CD14-positive monocyte (primary cell): ENCODE data around the gene FBN1. TPM values are rescaled to one million over a fixed set of nuclear protein-coding genes. Genes with fewer than 3 reads are reported as not detected.

Experiments used
- DNase-seq, 3 donors: peaks; one replicate each; pipeline ENCODE4 v3.0.0-alpha.2; 2011 to 2022
- H2AFZ ChIP-seq: 2 replicates; pipeline ENCODE4 v1.6.0; 2012; ENCODE audit warnings: mild to moderate bottlenecking, low read depth, low read length, inconsistent platforms; ENCODE audit not compliant: insufficient read depth, poor library complexity, severe bottlenecking
- H3K27ac ChIP-seq, 2 donors: 1 replicate in 1 of 2; 2 replicates in 1 of 2; pipeline ENCODE4 v1.5.1; 2012 to 2013; ENCODE audit warnings: low read length in 2 of 2, control low read depth in 1 of 2, inconsistent platforms in 1 of 2, low read depth in 1 of 2, mild to moderate bottlenecking in 1 of 2
- H3K27me3 ChIP-seq, 2 donors: one replicate each; pipeline versions ENCODE4 v1.6.0 to v1.6.1; 2011 to 2013; ENCODE audit warnings: low read length in 2 of 2; ENCODE audit not compliant: control insufficient read depth in 2 of 2, insufficient read depth in 2 of 2
- H3K36me3 ChIP-seq, 2 donors: replicated peaks in 1 of 2; 1 replicate in 1 of 2; 2 replicates in 1 of 2; pipeline versions ENCODE4 v1.5.1 to v1.6.1; 2012 to 2013; ENCODE audit warnings: low read length in 2 of 2, control low read depth in 1 of 2, inconsistent platforms in 1 of 2, mild to moderate bottlenecking in 1 of 2; ENCODE audit not compliant: insufficient read depth in 2 of 2, control insufficient read depth in 1 of 2
- H3K4me1 ChIP-seq, 2 donors: 1 replicate in 1 of 2; 2 replicates in 1 of 2; pipeline versions ENCODE4 v1.5.1 to v1.6.1; 2012 to 2013; ENCODE audit warnings: low read length in 2 of 2, control low read depth in 1 of 2, inconsistent platforms in 1 of 2, mild to moderate bottlenecking in 1 of 2, moderate library complexity in 1 of 2; ENCODE audit not compliant: insufficient read depth in 2 of 2, control insufficient read depth in 1 of 2
- H3K4me2 ChIP-seq: replicated peaks from 2 replicates; pipeline ENCODE3; 2012; ENCODE audit warnings: low read length, moderate library complexity, mild to moderate bottlenecking; ENCODE audit not compliant: poor library complexity, severe bottlenecking; ENCODE audit errors: extremely low read depth
- H3K4me3 ChIP-seq, 3 experiments: fragments of 200-600 bp in 1 of 3; sonication (generic) in 1 of 3; replicated peaks in 1 of 3; 1 replicate in 2 of 3; 2 replicates in 1 of 3; pipeline ENCODE4 v1.5.1; 2011 to 2013; ENCODE audit warnings: low read length in 3 of 3, mild to moderate bottlenecking in 3 of 3, control low read depth in 2 of 3, low read depth in 2 of 3, inconsistent platforms in 1 of 3, moderate library complexity in 1 of 3
- H3K79me2 ChIP-seq: 2 replicates; pipeline ENCODE4 v1.6.0; 2012; ENCODE audit warnings: mild to moderate bottlenecking, control low read depth, inconsistent platforms, low read length, moderate library complexity; ENCODE audit not compliant: insufficient read depth
- H3K9ac ChIP-seq: 2 replicates; pipeline ENCODE4 v1.6.0; 2017; ENCODE audit warnings: low read length, mild to moderate bottlenecking; ENCODE audit not compliant: insufficient read depth, poor library complexity, severe bottlenecking
- H3K9me3 ChIP-seq, 2 donors: replicated peaks in 1 of 2; 1 replicate in 1 of 2; 2 replicates in 1 of 2; pipeline versions ENCODE4 v1.5.1 to v1.6.1; 2012 to 2013; ENCODE audit warnings: low read length in 2 of 2, control low read depth in 1 of 2; ENCODE audit not compliant: control insufficient read depth in 1 of 2, insufficient read depth in 1 of 2
- H4K20me1 ChIP-seq: 2 replicates; pipeline ENCODE4 v1.6.0; 2012; ENCODE audit warnings: mild to moderate bottlenecking, low read length, control low read depth, moderate library complexity; ENCODE audit not compliant: insufficient read depth
- H3K27ac Mint-ChIP-seq, 7 donors: one replicate each; pipeline ENCODE4 v1.8.0; 2020; ENCODE audit warnings: mild to moderate bottlenecking in 7 of 7, mixed read lengths in 7 of 7, moderate library complexity in 6 of 7, inconsistent platforms in 2 of 7
- H3K27me3 Mint-ChIP-seq, 3 donors: one replicate each; pipeline ENCODE4 v1.8.0; 2021 to 2022; ENCODE audit warnings: low read depth in 3 of 3, mild to moderate bottlenecking in 3 of 3, mixed read lengths in 3 of 3, moderate library complexity in 3 of 3, inconsistent platforms in 1 of 3
- H3K36me3 Mint-ChIP-seq, 2 donors: one replicate each; pipeline ENCODE4 v1.8.0; 2020; ENCODE audit warnings: mixed read lengths in 2 of 2, inconsistent platforms in 1 of 2, mild to moderate bottlenecking in 1 of 2
- H3K4me1 Mint-ChIP-seq: one replicate; pipeline ENCODE4 v1.8.0; 2020; ENCODE audit warnings: mild to moderate bottlenecking, mixed read lengths
- H3K4me3 Mint-ChIP-seq, 2 donors: one replicate each; pipeline ENCODE4 v1.8.0; 2020; ENCODE audit warnings: mild to moderate bottlenecking in 2 of 2, mixed read lengths in 2 of 2, moderate library complexity in 1 of 2
- H3K9me3 Mint-ChIP-seq, 7 donors: one replicate each; pipeline ENCODE4 v1.8.0; 2020 to 2022; ENCODE audit warnings: mixed read lengths in 7 of 7, mild to moderate bottlenecking in 6 of 7, moderate library complexity in 6 of 7, inconsistent platforms in 2 of 7
- WGBS: methylation state at CpG from one replicate; pipeline ENCODE4 v1.1.5; 2013; ENCODE audit warnings: missing lambda C conversion rate; ENCODE audit not compliant: insufficient coverage; 5-methylcytosine and 5-hydroxymethylcytosine counted together
- intact Hi-C, 2 donors: fragments of 100-400 bp; cut with micrococcal nuclease; formaldehyde crosslinking; loops; one replicate each; pipeline versions ENCODE4 v1.15.0 to v1.15.1; 2023
- polyA plus RNA-seq, 3 donors: library from polyadenylated mRNA; depleted of rRNA in 1 of 3; unstranded in 2 of 3; stranded (reverse) in 1 of 3; fragments of 300-500 nt in 2 of 3; fragments of >200 nt in 1 of 3; fragmentation: Illumina TruSeq in 2 of 3; gene quantifications; 1 replicate in 2 of 3; 2 replicates in 1 of 3; pipeline ENCODE4 v1.2.3, GENCODE V29; 2012 to 2021
- TF ChIP-seq, protein P1 (sequence below): fragments of 200-600 bp; IDR thresholded peaks from one replicate; pipeline ENCODE4 v1.8.0; 2022; ENCODE audit warnings: antibody characterized with exemption, mild to moderate bottlenecking

FBN1 gene
- polyA plus RNA-seq, 3 donors: 0.29 TPM; not detected in 2

DNA sequence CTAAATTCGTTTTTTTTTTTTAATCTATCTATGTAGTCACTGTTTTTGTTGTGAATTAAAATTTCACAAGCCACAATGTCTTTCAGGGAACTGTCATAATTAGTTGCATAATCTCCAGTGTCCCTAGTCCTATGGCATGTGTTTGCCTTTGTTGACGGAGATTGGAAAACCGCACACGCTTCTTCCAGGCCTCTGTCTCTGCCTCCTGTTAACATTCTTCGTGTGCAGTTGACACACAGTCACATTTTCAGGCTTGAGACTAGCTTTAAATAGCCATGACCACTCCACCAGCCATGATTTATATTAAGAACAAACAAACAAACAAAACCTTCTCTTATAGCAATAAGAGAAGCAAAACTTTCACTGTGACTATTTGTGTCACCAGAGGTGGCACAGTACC, 174.4 kb downstream of the FBN1 start:
- Mint-ChIP-seq H3K4me3 (no peak overlapping the region), H3K9me3 (peaks cover 0 to 7% (median 0%) of the 10 kb centered on the region in 7 donors), H3K27ac (peak overlapping the region in 1 of 7 donors; percentile 36), H3K36me3 (no peaks in the 10 kb centered on the region), H3K4me1 (peaks cover 8% of the 10 kb centered on the region), H3K27me3 (no peaks in the 10 kb centered on the region)
- Histone ChIP-seq H2AFZ (no peak overlapping the region), H3K27ac (no peak overlapping the region), H3K4me3 (no peak overlapping the region), H4K20me1 (no peaks in the 10 kb centered on the region), H3K27me3 (no peaks in the 10 kb centered on the region), H3K9ac (no peak overlapping the region), H3K4me2 (no peak overlapping the region), H3K79me2 (no peaks in the 10 kb centered on the region), H3K36me3 (no peaks in the 10 kb centered on the region), H3K4me1 (peaks cover 6 to 8% of the 10 kb centered on the region in 2 donors), H3K9me3 (no peaks in the 10 kb centered on the region)
- no peak for DNase-seq
- WGBS: 92% methylated on average over 4 of the region's 5 CpGs
- intact Hi-C loops: no loop called here
- TF ChIP-seq, protein P1, sequence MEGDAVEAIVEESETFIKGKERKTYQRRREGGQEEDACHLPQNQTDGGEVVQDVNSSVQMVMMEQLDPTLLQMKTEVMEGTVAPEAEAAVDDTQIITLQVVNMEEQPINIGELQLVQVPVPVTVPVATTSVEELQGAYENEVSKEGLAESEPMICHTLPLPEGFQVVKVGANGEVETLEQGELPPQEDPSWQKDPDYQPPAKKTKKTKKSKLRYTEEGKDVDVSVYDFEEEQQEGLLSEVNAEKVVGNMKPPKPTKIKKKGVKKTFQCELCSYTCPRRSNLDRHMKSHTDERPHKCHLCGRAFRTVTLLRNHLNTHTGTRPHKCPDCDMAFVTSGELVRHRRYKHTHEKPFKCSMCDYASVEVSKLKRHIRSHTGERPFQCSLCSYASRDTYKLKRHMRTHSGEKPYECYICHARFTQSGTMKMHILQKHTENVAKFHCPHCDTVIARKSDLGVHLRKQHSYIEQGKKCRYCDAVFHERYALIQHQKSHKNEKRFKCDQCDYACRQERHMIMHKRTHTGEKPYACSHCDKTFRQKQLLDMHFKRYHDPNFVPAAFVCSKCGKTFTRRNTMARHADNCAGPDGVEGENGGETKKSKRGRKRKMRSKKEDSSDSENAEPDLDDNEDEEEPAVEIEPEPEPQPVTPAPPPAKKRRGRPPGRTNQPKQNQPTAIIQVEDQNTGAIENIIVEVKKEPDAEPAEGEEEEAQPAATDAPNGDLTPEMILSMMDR: no peak

GRCh38 chr15:48470096-48470495, 175.4 kb downstream of the FBN1 start:
- H3K27me3 ChIP-seq: no peaks in the 10 kb centered on the region
- no peak overlapping the region for H2AFZ ChIP-seq
- no peaks in the 10 kb centered on the region for H3K36me3 ChIP-seq
- H4K20me1 ChIP-seq: no peaks in the 10 kb centered on the region
- H3K4me2 ChIP-seq: no peak overlapping the region
- H3K9me3 Mint-ChIP-seq: peaks cover 0 to 6% (median 0%) of the 10 kb centered on the region in 7 donors
- 86% methylated on average over 1 of the region's 4 CpGs for WGBS
- H3K4me3 ChIP-seq: no peak overlapping the region
- no peak overlapping the region for H3K27ac ChIP-seq
- no peaks in the 10 kb centered on the region for H3K27me3 Mint-ChIP-seq
- H3K36me3 Mint-ChIP-seq: no peaks in the 10 kb centered on the region
- TF ChIP-seq, protein P1: no peak
- H3K27ac Mint-ChIP-seq: no peak overlapping the region
- no peak overlapping the region for H3K4me3 Mint-ChIP-seq
- H3K9me3 ChIP-seq: no peaks in the 10 kb centered on the region
- DNase-seq: no peak
- H3K9ac ChIP-seq: no peak overlapping the region
- intact Hi-C loops: no loop called here
- H3K79me2 ChIP-seq: no peaks in the 10 kb centered on the region
- peaks cover 6 to 8% of the 10 kb centered on the region in 2 donors for H3K4me1 ChIP-seq
- peaks cover 8% of the 10 kb centered on the region for H3K4me1 Mint-ChIP-seq
